ENCODE data around the gene ROBO2. TPM values are rescaled to one million over a fixed set of nuclear protein-coding genes. Genes with fewer than 3 reads are reported as not detected.

The ROBO2 gene
- total and polyA plus RNA-seq, 10 of the 15 experiments (the other 5 are each of a cell fraction or from before 2014, with no cell fraction given), result 0.22 to 2.5 (median 0.81) TPM

DNA sequence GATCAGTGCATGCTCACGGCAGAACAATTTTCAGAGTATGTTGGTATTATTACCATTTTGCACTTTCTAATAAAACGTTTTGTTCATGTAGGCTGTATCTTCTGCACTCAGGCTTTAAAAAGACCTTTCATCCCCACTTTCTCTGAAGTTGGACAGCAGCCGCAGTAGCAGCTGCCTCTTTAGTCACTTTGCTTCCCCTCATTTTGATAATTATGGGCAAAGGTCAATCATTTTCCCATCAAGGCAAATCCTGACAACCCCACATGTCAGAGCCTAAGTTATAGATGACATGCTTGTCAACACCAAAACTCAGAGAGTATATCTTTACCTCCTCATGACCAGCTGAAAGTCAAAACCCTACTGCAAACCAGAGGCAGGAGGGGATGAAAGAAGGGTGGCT lies 99.7 kb downstream of the ROBO2 start:
- CTCF ChIA-PET, result no interaction called here
- Histone ChIP-seq H3K79me2 (ENCODE audit: control insufficient read depth, insufficient read depth, low read length) (no peaks in the 10 kb centered on the region), H3K36me3 (ENCODE audit: control insufficient read depth in 2 of 2, insufficient read depth in 2 of 2, low read length in 1 of 2) (no peaks in the 10 kb centered on the region), H3K27ac (ENCODE audit: control insufficient read depth, insufficient read depth) (no peak overlapping the region), H3K9me3 (replicated peaks; ENCODE audit: control insufficient read depth, insufficient read depth, low read length) (no peaks in the 10 kb centered on the region), H3K4me3 (no peak overlapping the region), H3K4me2 (ENCODE audit: control insufficient read depth, insufficient read depth) (no peak overlapping the region), H3K9ac (ENCODE audit: control insufficient read depth, insufficient read depth, low read length) (no peak overlapping the region), H3K4me1 (ENCODE audit: control insufficient read depth, insufficient read depth, low read length) (no peaks in the 10 kb centered on the region), H4K20me1 (ENCODE audit: control insufficient read depth, insufficient read depth) (no peaks in the 10 kb centered on the region), H3K27me3 (replicated peaks in 1 of 2; ENCODE audit: control insufficient read depth in 2 of 2, insufficient read depth in 2 of 2, low read length in 1 of 2) (no peaks in the 10 kb centered on the region), H2AFZ (ENCODE audit: control insufficient read depth, low read depth, low read length) (no peak overlapping the region)
- 55% methylated on average over 3 of the region's 3 CpGs for WGBS (ENCODE audit: insufficient coverage, insufficient replicate concordance, low lambda C conversion rate, missing lambda C conversion rate)
- DNase-seq (ENCODE audit: low read depth, low spot score) (no peak), FAIRE-seq (no peak), ATAC-seq (no peak)
- TF ChIP-seq BMI1 (IDR thresholded peaks at IDR 0.05; ENCODE audit: borderline replicate concordance) (no peak), SREBF2 (IDR thresholded peaks at IDR 0.05; ENCODE audit: low read length) (no peak), SIX5 (IDR thresholded peaks at IDR 0.05; ENCODE audit: low read depth, low read length, severe bottlenecking) (no peak), POLR2AphosphoS5 (IDR thresholded peaks at IDR 0.05; ENCODE audit: low read length) (no peak)
- intact Hi-C loops (cut with micrococcal nuclease; ENCODE audit: unreplicated experiment), result no loop called here
- SMC1A ChIA-PET (ENCODE audit: uncharacterized antibody, unreplicated experiment), result no interaction called here
- no TSS peak for BruUV-seq (replicated peaks)
- in situ Hi-C loops (cut with MboI), result no loop called here
- RAD21 ChIA-PET (ENCODE audit: unreplicated experiment), result no interaction called here
- POLR2A ChIA-PET, result no interaction called here

GRCh38 chr3:77141423-77141822 lies 101.5 kb downstream of the ROBO2 start:
- Histone ChIP-seq H3K9ac (ENCODE audit: control insufficient read depth, insufficient read depth, low read length) (no peak overlapping the region), H3K4me1 (ENCODE audit: control insufficient read depth, insufficient read depth, low read length) (no peaks in the 10 kb centered on the region), H3K27ac (ENCODE audit: control insufficient read depth, insufficient read depth) (no peak overlapping the region), H3K4me2 (ENCODE audit: control insufficient read depth, insufficient read depth) (no peak overlapping the region), H4K20me1 (ENCODE audit: control insufficient read depth, insufficient read depth) (no peaks in the 10 kb centered on the region), H3K4me3 (no peak overlapping the region), H3K9me3 (replicated peaks; ENCODE audit: control insufficient read depth, insufficient read depth, low read length) (no peaks in the 10 kb centered on the region), H3K79me2 (ENCODE audit: control insufficient read depth, insufficient read depth, low read length) (no peaks in the 10 kb centered on the region), H2AFZ (ENCODE audit: control insufficient read depth, low read depth, low read length) (no peak overlapping the region), H3K36me3 (ENCODE audit: control insufficient read depth in 2 of 2, insufficient read depth in 2 of 2, low read length in 1 of 2) (no peaks in the 10 kb centered on the region), H3K27me3 (replicated peaks in 1 of 2; ENCODE audit: control insufficient read depth in 2 of 2, insufficient read depth in 2 of 2, low read length in 1 of 2) (no peaks in the 10 kb centered on the region)
- no peak for DNase-seq (ENCODE audit: low read depth, low spot score)
- BruUV-seq (replicated peaks), result no TSS peak
- POLR2A ChIA-PET, result no interaction called here
- ATAC-seq, result no peak
- no peak for FAIRE-seq
- RAD21 ChIA-PET (ENCODE audit: unreplicated experiment), result no interaction called here
- SMC1A ChIA-PET (ENCODE audit: uncharacterized antibody, unreplicated experiment), result no interaction called here
- intact Hi-C loops (cut with micrococcal nuclease; ENCODE audit: unreplicated experiment), result no loop called here
- in situ Hi-C loops (cut with MboI), result no loop called here
- CTCF ChIA-PET, result no interaction called here
- no peak for TF ChIP-seq STAT1 (conservative IDR thresholded peaks at IDR 0.05)
- TF ChIP-seq MTA3 (IDR thresholded peaks at IDR 0.05; ENCODE audit: borderline replicate concordance, low read length), result no peak
- no peak for TF ChIP-seq TCF3 (IDR thresholded peaks at IDR 0.05; ENCODE audit: borderline replicate concordance, insufficient read depth, low read depth, low read length)
- WGBS (ENCODE audit: insufficient coverage, insufficient replicate concordance, low lambda C conversion rate, missing lambda C conversion rate), result 5% methylated on average over 3 of the region's 3 CpGs

All from GM12878 (cell line).